CD4-positive, alpha-beta T cell (primary cell): ENCODE results near the gene SOCS6. TPM values are rescaled to one million over a fixed set of nuclear protein-coding genes. Genes with fewer than 3 reads are reported as not detected.

Experiments used
- ATAC-seq: fragments of 200-7000 bp; cut with Tn5 transposase; one replicate; pipeline ENCODE4 v1.10.0; 2022; ENCODE audit warnings: mild to moderate bottlenecking; ENCODE audit not compliant: poor library complexity
- CTCF ChIA-PET: fragments of 350-600 bp; sonication (Branson Sonifier 250); formaldehyde crosslinking; loops from one replicate; lab custom pipeline; 2021; ENCODE audit warnings: antibody characterized with exemption, inconsistent platforms; lab: Charles Lee
- POLR2A ChIA-PET: fragments of 350-600 bp; sonication (Branson Sonifier 250); formaldehyde crosslinking; loops from one replicate; lab custom pipeline; 2021; ENCODE audit warnings: antibody characterized with exemption, inconsistent platforms; lab: Charles Lee
- DNase-seq, 14 experiments: peaks; one replicate each; pipeline ENCODE4 v3.0.0-alpha.2; 2013 to 2020; ENCODE audit warnings: mixed read lengths in 2 of 14
- H3K27ac ChIP-seq, 2 donors: one replicate each; pipeline versions ENCODE4 v1.5.1 to v1.7.0; 2013; ENCODE audit warnings: low read length in 2 of 2, low read depth in 1 of 2, mild to moderate bottlenecking in 1 of 2
- H3K27me3 ChIP-seq, 2 experiments: 1 replicate in 1 of 2; 2 replicates in 1 of 2; pipeline versions ENCODE4 v1.6.1 to v1.7.0; 2013; ENCODE audit warnings: low read length in 2 of 2, control low read depth in 1 of 2, mild to moderate bottlenecking in 1 of 2, moderate library complexity in 1 of 2; ENCODE audit not compliant: insufficient read depth in 2 of 2, control insufficient read depth in 1 of 2
- H3K36me3 ChIP-seq: one replicate; pipeline ENCODE4 v1.6.1; 2013; ENCODE audit warnings: low read length, control low read depth; ENCODE audit not compliant: insufficient read depth
- H3K4me1 ChIP-seq: one replicate; pipeline ENCODE4 v1.6.1; 2013; ENCODE audit warnings: low read length, control low read depth; ENCODE audit not compliant: insufficient read depth
- H3K4me3 ChIP-seq: one replicate; pipeline ENCODE4 v1.5.1; 2013; ENCODE audit warnings: mild to moderate bottlenecking, low read length, moderate library complexity
- H3K9me3 ChIP-seq, 2 experiments: 1 replicate in 1 of 2; 2 replicates in 1 of 2; pipeline versions ENCODE4 v1.6.1 to v1.7.0; 2013; ENCODE audit warnings: low read length in 2 of 2, mild to moderate bottlenecking in 2 of 2, control low read depth in 1 of 2, moderate library complexity in 1 of 2; ENCODE audit not compliant: control insufficient read depth in 1 of 2, insufficient read depth in 1 of 2
- H3K27ac Mint-ChIP-seq: one replicate; pipeline ENCODE4 v1.8.0; 2020; ENCODE audit warnings: mixed read lengths
- H3K27me3 Mint-ChIP-seq: one replicate; pipeline ENCODE4 v1.8.0; 2021; ENCODE audit warnings: mixed read lengths
- H3K36me3 Mint-ChIP-seq: one replicate; pipeline ENCODE4 v1.8.0; 2021; ENCODE audit warnings: low read depth, mixed read lengths
- H3K4me1 Mint-ChIP-seq: one replicate; pipeline ENCODE4 v1.8.0; 2021; ENCODE audit warnings: low read depth, mixed read lengths
- H3K4me3 Mint-ChIP-seq: one replicate; pipeline ENCODE4 v1.8.0; 2020; ENCODE audit warnings: mild to moderate bottlenecking, mixed read lengths
- H3K9me3 Mint-ChIP-seq: one replicate; pipeline ENCODE4 v1.8.0; 2020; ENCODE audit warnings: mixed read lengths
- intact Hi-C, 2 experiments: fragments of 100-400 bp; cut with DNase I in 1 of 2; cut with micrococcal nuclease in 1 of 2; formaldehyde crosslinking; loops; one replicate each; pipeline versions ENCODE4 v1.15.1 to v1.9.0; 2023 to 2025; cut with DNase I, micrococcal nuclease
- total RNA-seq, 174 experiments: library from RNA in 2 of 174; stranded (reverse) in 2 of 174; gene quantifications; one replicate each; pipeline ENCODE4 v1.2.3 and lab custom pipeline; 2021 to 2026
- TF ChIP-seq, protein P1 (sequence below): fragments of 200-600 bp; IDR thresholded peaks from one replicate; pipeline ENCODE4 v1.8.0; 2022; ENCODE audit warnings: antibody characterized with exemption, mild to moderate bottlenecking

Gene SOCS6
- total RNA-seq, 2 experiments from 2014 or later: 1.8 to 2.5 TPM

DNA sequence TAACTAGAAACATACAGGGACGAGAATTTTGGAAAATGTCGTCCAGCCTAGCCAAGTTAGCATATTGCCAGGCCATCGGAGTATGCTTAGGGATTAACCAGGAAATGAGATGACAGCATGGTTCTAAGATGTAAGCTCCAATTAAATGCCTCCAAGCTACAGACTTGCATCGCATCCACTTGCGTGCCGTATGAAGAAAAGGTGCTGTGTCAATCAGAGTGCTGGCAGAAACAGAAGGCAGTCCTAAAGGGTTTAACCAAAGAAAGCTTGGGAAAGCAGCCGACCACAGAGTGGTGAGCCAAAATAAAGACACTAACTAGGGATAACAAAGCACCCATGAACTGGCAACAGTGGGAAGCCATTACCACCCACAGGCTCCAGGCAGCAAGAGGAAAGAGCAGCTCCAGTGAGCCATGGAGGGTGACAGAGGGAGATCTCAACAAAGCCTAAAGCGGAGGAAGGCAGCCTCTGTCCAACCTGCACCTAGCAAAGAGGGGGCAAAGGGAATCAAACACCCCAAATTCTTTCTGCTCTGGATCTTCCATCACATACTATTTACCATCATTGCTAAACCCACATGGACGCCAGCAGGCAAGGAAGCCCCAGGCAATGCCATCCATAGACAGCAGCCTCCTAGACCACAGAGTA is 27.6 kb upstream of the SOCS6 start:
- intact Hi-C loops: no loop called here
- Mint-ChIP-seq H3K4me1 (no peaks in the 10 kb centered on the region), H3K36me3 (no peaks in the 10 kb centered on the region), H3K27me3 (peaks cover 20% of the 10 kb centered on the region), H3K9me3 (no peaks in the 10 kb centered on the region), H3K4me3 (no peak overlapping the region), H3K27ac (no peak overlapping the region)
- ChIA-PET CTCF (no interaction called here), POLR2A (interaction anchor here (0.7 kb wide), 1 partner anchor 67 kb away, joined by 3 read pairs; no protein-coding TSS in a partner anchor)
- DNase-seq: no peak
- H3K9me3 ChIP-seq: no peaks in the 10 kb centered on the region
- no peaks in the 10 kb centered on the region for H3K36me3 ChIP-seq
- ATAC-seq: no peak
- H3K4me3 ChIP-seq: no peak overlapping the region
- TF ChIP-seq, protein P1, sequence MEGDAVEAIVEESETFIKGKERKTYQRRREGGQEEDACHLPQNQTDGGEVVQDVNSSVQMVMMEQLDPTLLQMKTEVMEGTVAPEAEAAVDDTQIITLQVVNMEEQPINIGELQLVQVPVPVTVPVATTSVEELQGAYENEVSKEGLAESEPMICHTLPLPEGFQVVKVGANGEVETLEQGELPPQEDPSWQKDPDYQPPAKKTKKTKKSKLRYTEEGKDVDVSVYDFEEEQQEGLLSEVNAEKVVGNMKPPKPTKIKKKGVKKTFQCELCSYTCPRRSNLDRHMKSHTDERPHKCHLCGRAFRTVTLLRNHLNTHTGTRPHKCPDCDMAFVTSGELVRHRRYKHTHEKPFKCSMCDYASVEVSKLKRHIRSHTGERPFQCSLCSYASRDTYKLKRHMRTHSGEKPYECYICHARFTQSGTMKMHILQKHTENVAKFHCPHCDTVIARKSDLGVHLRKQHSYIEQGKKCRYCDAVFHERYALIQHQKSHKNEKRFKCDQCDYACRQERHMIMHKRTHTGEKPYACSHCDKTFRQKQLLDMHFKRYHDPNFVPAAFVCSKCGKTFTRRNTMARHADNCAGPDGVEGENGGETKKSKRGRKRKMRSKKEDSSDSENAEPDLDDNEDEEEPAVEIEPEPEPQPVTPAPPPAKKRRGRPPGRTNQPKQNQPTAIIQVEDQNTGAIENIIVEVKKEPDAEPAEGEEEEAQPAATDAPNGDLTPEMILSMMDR: no peak
- peaks cover 0 to 4% of the 10 kb centered on the region in 2 experiments for H3K27me3 ChIP-seq
- H3K27ac ChIP-seq: no peak overlapping the region
- no peaks in the 10 kb centered on the region for H3K4me1 ChIP-seq

DNA sequence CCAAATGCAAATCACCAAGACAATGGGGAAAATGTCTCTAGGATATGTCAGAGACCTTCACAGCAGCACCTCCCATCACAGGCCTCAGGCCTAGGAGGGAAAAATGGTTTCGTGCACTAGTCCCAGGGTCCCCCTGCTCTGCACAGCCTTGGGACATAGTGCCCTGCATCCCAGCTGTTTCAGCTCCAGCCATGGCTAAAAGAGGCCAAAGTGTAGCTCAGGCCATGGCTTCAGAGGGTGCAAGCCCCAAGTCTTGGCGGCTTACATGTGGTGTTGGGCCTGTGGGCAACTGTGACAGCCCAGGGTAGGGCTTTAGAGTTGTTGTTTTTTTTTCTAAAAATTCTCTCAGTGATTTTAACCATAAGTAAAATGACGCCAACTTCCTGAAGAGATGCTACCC is 25.5 kb upstream of the SOCS6 start:
- Mint-ChIP-seq H3K36me3 (no peaks in the 10 kb centered on the region), H3K4me1 (no peaks in the 10 kb centered on the region), H3K27me3 (peaks cover 19% of the 10 kb centered on the region), H3K9me3 (peaks cover 3% of the 10 kb centered on the region), H3K4me3 (no peak overlapping the region), H3K27ac (no peak overlapping the region)
- ChIA-PET CTCF (no interaction called here), POLR2A (no interaction called here)
- Histone ChIP-seq H3K27me3 (no peaks in the 10 kb centered on the region), H3K4me1 (no peaks in the 10 kb centered on the region), H3K36me3 (no peaks in the 10 kb centered on the region), H3K27ac (no peak overlapping the region), H3K4me3 (no peak overlapping the region), H3K9me3 (no peaks in the 10 kb centered on the region)
- ATAC-seq: no peak
- intact Hi-C loops: no loop called here
- TF ChIP-seq, protein P1: no peak
- no peak for DNase-seq

DNA sequence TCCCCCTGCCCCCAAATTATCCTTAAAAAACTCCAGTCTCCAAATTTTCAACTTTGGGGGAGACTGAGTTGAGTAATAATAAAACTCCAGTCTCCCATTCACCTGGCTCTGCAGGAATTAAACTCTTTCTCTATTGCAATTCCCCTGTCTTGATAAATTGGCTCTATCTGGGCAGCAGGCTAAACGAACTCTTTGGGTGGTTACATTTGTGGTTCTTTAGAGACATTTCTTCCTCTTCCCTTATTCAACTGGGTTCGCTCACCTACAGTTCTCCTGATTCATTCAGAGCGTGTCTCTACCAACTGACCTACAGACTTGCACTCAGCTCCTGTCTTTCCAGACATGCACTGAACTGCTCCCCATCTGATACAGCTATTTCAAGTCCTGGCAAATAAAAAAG is 17.1 kb upstream of the SOCS6 start:
- Histone ChIP-seq H3K36me3 (no peaks in the 10 kb centered on the region), H3K27me3 (no peaks in the 10 kb centered on the region), H3K27ac (no peak overlapping the region), H3K4me1 (no peaks in the 10 kb centered on the region), H3K4me3 (no peak overlapping the region), H3K9me3 (peaks cover 0 to 13% of the 10 kb centered on the region in 2 experiments)
- no peaks in the 10 kb centered on the region for H3K4me1 Mint-ChIP-seq
- ChIA-PET POLR2A (no interaction called here), CTCF (no interaction called here)
- H3K27ac Mint-ChIP-seq: no peak overlapping the region
- no peak for ATAC-seq
- H3K36me3 Mint-ChIP-seq: no peaks in the 10 kb centered on the region
- TF ChIP-seq, protein P1: no peak
- intact Hi-C loops: no loop called here
- H3K4me3 Mint-ChIP-seq: no peak overlapping the region
- H3K9me3 Mint-ChIP-seq: peaks cover 28% of the 10 kb centered on the region
- DNase-seq: no peak
- H3K27me3 Mint-ChIP-seq: peaks cover 32% of the 10 kb centered on the region
